MM.1S (cell line): Measurements from ENCODE around the gene C11orf91.

ENCODE experiments used
- DNase-seq: peaks from one replicate; pipeline ENCODE4 v3.0.0-alpha.2; 2015
- H2AFZ ChIP-seq: fragments of 300-600 bp; sonication (generic); 2 replicates; pipeline ENCODE4 v1.6.0; 2016; ENCODE audit warnings: antibody characterized with exemption, low read length
- H3F3A ChIP-seq: fragments of 300-600 bp; sonication (generic); 2 replicates; pipeline ENCODE4 v1.6.1; 2016; ENCODE audit warnings: mild to moderate bottlenecking, antibody characterized with exemption, low read length, moderate library complexity, mixed read lengths; ENCODE audit not compliant: insufficient read depth
- H3K27ac ChIP-seq: fragments of 300-600 bp; sonication (generic); 2 replicates; pipeline ENCODE4 v1.5.1; 2016; ENCODE audit warnings: mild to moderate bottlenecking, low read length
- H3K27me3 ChIP-seq: fragments of 300-600 bp; sonication (generic); replicated peaks from 2 replicates; pipeline ENCODE4 v1.6.0; 2016; ENCODE audit warnings: low read length; ENCODE audit not compliant: insufficient read depth
- H3K36me3 ChIP-seq: fragments of 300-600 bp; sonication (generic); replicated peaks from 2 replicates; pipeline ENCODE4 v1.6.1; 2016; ENCODE audit warnings: mild to moderate bottlenecking, low read length, mixed read lengths; ENCODE audit not compliant: insufficient read depth
- H3K4me1 ChIP-seq: fragments of 300-600 bp; sonication (generic); 2 replicates; pipeline ENCODE4 v1.6.1; 2016; ENCODE audit warnings: low read length, mixed read lengths
- H3K4me2 ChIP-seq: fragments of 300-600 bp; sonication (generic); 2 replicates; pipeline ENCODE4 v1.6.0; 2016; ENCODE audit warnings: low read depth, low read length
- H3K4me3 ChIP-seq: fragments of 300-600 bp; sonication (generic); 2 replicates; pipeline ENCODE4 v1.5.1; 2016; ENCODE audit warnings: low read length, mixed read lengths
- H3K79me2 ChIP-seq: fragments of 300-600 bp; sonication (generic); 2 replicates; pipeline ENCODE4 v1.6.1; 2016; ENCODE audit warnings: mixed run types, low read length, mixed read lengths
- H3K9ac ChIP-seq: fragments of 300-600 bp; sonication (generic); 2 replicates; pipeline ENCODE4 v1.6.1; 2016; ENCODE audit warnings: low read length, mixed read lengths
- H3K9me2 ChIP-seq: fragments of 300-600 bp; sonication (generic); replicated peaks from 2 replicates; pipeline ENCODE4 v1.6.1; 2016; ENCODE audit warnings: mild to moderate bottlenecking, low read length, mixed read lengths; ENCODE audit not compliant: insufficient read depth
- H3K9me3 ChIP-seq: fragments of 300-600 bp; sonication (generic); replicated peaks from 2 replicates; pipeline ENCODE4 v1.6.1; 2016; ENCODE audit warnings: mild to moderate bottlenecking, low read length, mixed read lengths; ENCODE audit not compliant: insufficient read depth
- H4K20me1 ChIP-seq: fragments of 300-600 bp; sonication (generic); 2 replicates; pipeline ENCODE4 v1.6.1; 2016; ENCODE audit warnings: mild to moderate bottlenecking, low read length, moderate library complexity, mixed read lengths; ENCODE audit not compliant: insufficient read depth
- EZH2 ChIP-seq: fragments of 300-600 bp; sonication (generic); optimal IDR thresholded peaks from 2 replicates; pipeline ENCODE3; 2017; ENCODE audit warnings: low read depth, mild to moderate bottlenecking, antibody characterized with exemption, low read length, mixed read lengths
- EZH2phosphoT487 ChIP-seq: fragments of 300-600 bp; sonication (generic); IDR thresholded peaks from 2 replicates; pipeline ENCODE4 v1.6.1; 2018; ENCODE audit warnings: antibody characterized with exemption, low read length
- TF ChIP-seq, protein P1 (sequence below): fragments of 300-600 bp; sonication (generic); IDR thresholded peaks from 2 replicates; pipeline ENCODE4 v1.5.1; 2016; ENCODE audit warnings: antibody characterized with exemption, low read length, mixed read lengths

Gene C11orf91

DNA sequence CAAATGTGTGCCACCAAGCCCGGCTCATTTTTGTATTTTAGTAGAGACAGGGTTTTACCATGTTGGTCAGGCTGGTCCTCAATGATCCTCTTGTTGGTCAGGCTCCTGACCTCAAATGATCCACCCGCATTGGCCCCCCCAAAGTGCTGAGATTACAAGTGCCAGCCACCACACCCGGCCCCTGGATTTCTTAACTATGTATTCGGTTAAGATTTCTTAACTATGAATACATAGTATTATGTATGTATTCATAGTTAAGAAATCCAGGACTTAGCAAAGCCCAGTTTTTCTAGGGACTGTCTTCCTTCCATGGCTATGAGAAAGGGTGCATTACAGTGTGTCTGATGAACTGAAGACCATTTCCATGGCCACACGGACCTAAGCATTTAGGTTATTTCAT, 1.7 kb downstream of the C11orf91 start:
- Histone ChIP-seq H3K36me3 (no peaks in the 10 kb centered on the region), H3K9me2 (no peaks in the 10 kb centered on the region), H3K27me3 (no peaks in the 10 kb centered on the region), H3K79me2 (0 out of 2 replicates have a peak, but pooled peaks cover 1% of the 10 kb centered on the region), H4K20me1 (no peaks in the 10 kb centered on the region), H2AFZ (no peak overlapping the region), H3K4me2 (no peak overlapping the region), H3K4me3 (no peak overlapping the region), H3K27ac (no peak overlapping the region), H3K4me1 (peaks cover 21% of the 10 kb centered on the region), H3F3A (peaks cover 23% of the 10 kb centered on the region), H3K9ac (no peak overlapping the region), H3K9me3 (no peaks in the 10 kb centered on the region)
- no peak for DNase-seq
- TF ChIP-seq, protein P1, sequence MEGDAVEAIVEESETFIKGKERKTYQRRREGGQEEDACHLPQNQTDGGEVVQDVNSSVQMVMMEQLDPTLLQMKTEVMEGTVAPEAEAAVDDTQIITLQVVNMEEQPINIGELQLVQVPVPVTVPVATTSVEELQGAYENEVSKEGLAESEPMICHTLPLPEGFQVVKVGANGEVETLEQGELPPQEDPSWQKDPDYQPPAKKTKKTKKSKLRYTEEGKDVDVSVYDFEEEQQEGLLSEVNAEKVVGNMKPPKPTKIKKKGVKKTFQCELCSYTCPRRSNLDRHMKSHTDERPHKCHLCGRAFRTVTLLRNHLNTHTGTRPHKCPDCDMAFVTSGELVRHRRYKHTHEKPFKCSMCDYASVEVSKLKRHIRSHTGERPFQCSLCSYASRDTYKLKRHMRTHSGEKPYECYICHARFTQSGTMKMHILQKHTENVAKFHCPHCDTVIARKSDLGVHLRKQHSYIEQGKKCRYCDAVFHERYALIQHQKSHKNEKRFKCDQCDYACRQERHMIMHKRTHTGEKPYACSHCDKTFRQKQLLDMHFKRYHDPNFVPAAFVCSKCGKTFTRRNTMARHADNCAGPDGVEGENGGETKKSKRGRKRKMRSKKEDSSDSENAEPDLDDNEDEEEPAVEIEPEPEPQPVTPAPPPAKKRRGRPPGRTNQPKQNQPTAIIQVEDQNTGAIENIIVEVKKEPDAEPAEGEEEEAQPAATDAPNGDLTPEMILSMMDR: no peak
- TF ChIP-seq EZH2 (no peak), EZH2phosphoT487 (no peak)

DNA sequence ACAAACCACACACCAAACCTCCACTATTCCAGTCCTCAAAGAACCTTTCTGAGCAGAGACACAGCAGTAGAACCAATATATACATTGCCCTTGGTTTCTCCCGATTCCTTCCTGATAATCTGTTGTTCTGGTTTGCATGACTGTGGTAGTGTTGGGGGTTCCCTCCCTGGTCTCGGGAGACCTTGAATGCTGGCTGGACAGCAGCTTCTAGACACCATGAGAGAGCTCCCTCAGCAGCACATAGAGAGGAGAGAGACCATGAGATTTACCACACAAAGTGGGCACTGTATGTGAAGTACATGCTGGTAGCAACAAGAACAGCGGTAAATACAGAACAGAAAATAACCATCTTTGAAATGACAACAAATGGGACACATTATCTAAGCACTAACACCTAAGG, 2.6 kb downstream of the C11orf91 start:
- H3K79me2 ChIP-seq: no peaks in the 10 kb centered on the region
- no peaks in the 10 kb centered on the region for H3K9me2 ChIP-seq
- no peak overlapping the region for H2AFZ ChIP-seq
- no peaks in the 10 kb centered on the region for H4K20me1 ChIP-seq
- H3K27ac ChIP-seq: no peak overlapping the region
- TF ChIP-seq EZH2phosphoT487: no peak
- no peak for TF ChIP-seq EZH2
- TF ChIP-seq, protein P1: no peak
- H3K9me3 ChIP-seq: no peaks in the 10 kb centered on the region
- no peak overlapping the region for H3K4me3 ChIP-seq
- no peak for DNase-seq
- H3K27me3 ChIP-seq: no peaks in the 10 kb centered on the region
- H3K36me3 ChIP-seq: no peaks in the 10 kb centered on the region
- no peak overlapping the region for H3K9ac ChIP-seq
- H3F3A ChIP-seq: peaks cover 21% of the 10 kb centered on the region
- H3K4me2 ChIP-seq: no peak overlapping the region
- H3K4me1 ChIP-seq: peaks cover 21% of the 10 kb centered on the region

DNA sequence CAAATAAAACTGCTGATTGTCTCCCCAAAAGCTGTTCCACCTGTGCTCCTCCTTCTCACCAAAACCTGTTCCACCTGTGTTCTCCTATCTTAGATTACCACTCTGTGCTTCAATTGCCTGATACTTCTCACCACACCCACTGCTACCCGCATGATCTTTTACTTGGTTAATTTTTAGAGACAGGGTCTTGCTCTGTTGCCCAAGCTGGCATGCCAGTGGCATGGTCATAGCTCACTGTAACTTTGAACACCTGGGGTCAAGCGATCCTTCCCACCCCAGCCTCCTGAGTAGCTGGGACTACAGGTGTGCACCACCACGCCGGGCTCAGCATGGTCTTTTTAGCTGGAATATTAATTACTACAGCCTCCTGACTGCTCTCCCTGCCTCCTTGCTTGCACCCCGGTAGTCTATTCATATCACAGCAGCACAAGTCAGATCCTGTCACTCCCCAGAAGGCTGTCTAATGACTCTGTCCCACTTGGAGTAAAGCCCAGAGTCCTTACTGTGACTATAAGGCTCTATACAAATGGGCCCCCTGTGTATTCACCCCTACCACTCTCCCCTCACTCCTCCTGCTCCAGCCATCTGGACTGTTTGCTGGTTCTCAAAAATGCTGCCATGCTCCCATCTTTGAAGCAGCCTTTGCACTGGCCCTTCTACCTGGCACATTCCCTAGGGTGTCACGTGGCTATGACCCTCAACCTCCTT, 3.5 kb downstream of the C11orf91 start:
- H4K20me1 ChIP-seq: no peaks in the 10 kb centered on the region

DNA sequence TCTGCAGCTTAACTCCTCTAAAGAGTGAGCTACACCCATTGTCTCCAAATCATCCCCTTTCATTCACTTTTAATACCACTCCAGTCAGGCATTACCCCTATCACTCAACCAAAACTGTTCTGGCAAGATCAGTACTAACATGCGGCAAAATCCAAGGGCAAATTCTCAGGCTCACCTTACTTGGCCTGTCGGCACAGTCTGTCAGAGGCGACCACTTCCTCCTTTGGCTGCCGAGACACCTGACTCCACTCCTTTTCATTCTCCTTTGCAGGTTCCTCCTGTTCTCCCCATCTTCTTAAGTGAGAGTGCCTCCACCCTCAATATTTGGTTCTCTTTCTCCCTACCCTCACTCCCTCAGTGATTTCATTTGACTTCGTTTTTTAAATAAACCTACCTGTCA, 4.2 kb downstream of the C11orf91 start:
- TF ChIP-seq, protein P1: no peak
- no peak overlapping the region for H2AFZ ChIP-seq
- DNase-seq: no peak
- peaks cover 6% of the 10 kb centered on the region for H3F3A ChIP-seq
- H4K20me1 ChIP-seq: no peaks in the 10 kb centered on the region
- no peaks in the 10 kb centered on the region for H3K79me2 ChIP-seq
- no peak overlapping the region for H3K27ac ChIP-seq
- no peak overlapping the region for H3K4me3 ChIP-seq
- H3K9me3 ChIP-seq: no peaks in the 10 kb centered on the region
- no peaks in the 10 kb centered on the region for H3K36me3 ChIP-seq
- no peaks in the 10 kb centered on the region for H3K27me3 ChIP-seq
- no peak overlapping the region for H3K4me2 ChIP-seq
- H3K9me2 ChIP-seq: no peaks in the 10 kb centered on the region
- H3K4me1 ChIP-seq: peaks cover 9% of the 10 kb centered on the region
- no peak overlapping the region for H3K9ac ChIP-seq

More for the DNA sequence above, 3.5 kb downstream of the C11orf91 start:
- Histone ChIP-seq H3K27ac (no peak overlapping the region), H3K4me3 (no peak overlapping the region), H3K9ac (no peak overlapping the region), H3K4me2 (no peak overlapping the region), H3F3A (peaks cover 12% of the 10 kb centered on the region), H3K9me2 (no peaks in the 10 kb centered on the region), H3K9me3 (no peaks in the 10 kb centered on the region), H3K36me3 (no peaks in the 10 kb centered on the region), H3K27me3 (no peaks in the 10 kb centered on the region), H3K4me1 (peaks cover 16% of the 10 kb centered on the region), H2AFZ (no peak overlapping the region), H3K79me2 (no peaks in the 10 kb centered on the region)
- TF ChIP-seq EZH2phosphoT487: no peak
- DNase-seq: no peak
